SK-N-SH treated with all-trans-retinoic acid at 6 μM for 48 hours (cell line): ENCODE data around the gene HS6ST2.

Source experiments
- ATAC-seq: fragments of 200-7000 bp; cut with Tn5 transposase; 3 replicates; pipeline ENCODE4 v1.9.1; 2020; ENCODE audit warnings: mild to moderate bottlenecking, moderate library complexity
- ARNTL ChIP-seq: fragments of 450-650 bp; formaldehyde crosslinking; IDR thresholded peaks from 2 replicates; pipeline ENCODE4 v1.5.0; 2020; ENCODE audit warnings: low read depth, mild to moderate bottlenecking, moderate library complexity, borderline replicate concordance
- BACH2 ChIP-seq: fragments of 250-450 bp; sonication (Bioruptor Pico); IDR thresholded peaks from 2 replicates; pipeline ENCODE4 v1.9.0; 2021; ENCODE audit warnings: mild to moderate bottlenecking, borderline replicate concordance
- CREB5 ChIP-seq: fragments of 250-450 bp; sonication (Bioruptor Pico); IDR thresholded peaks from 2 replicates; pipeline ENCODE4 v1.5.1; 2020; ENCODE audit warnings: low read depth, mild to moderate bottlenecking, moderate library complexity
- CSDC2 ChIP-seq: fragments of 250-450 bp; sonication (Bioruptor Pico); IDR thresholded peaks from 2 replicates; pipeline ENCODE4 v1.5.0; 2020; ENCODE audit warnings: mild to moderate bottlenecking, moderate library complexity
- CSRNP3 ChIP-seq: fragments of 250-450 bp; sonication (Bioruptor Pico); IDR thresholded peaks from 2 replicates; pipeline ENCODE4 v1.5.1; 2021; ENCODE audit warnings: mild to moderate bottlenecking, moderate library complexity
- ESRRG ChIP-seq: fragments of 250-450 bp; sonication (Bioruptor Pico); IDR thresholded peaks from 2 replicates; pipeline ENCODE4 v1.6.1; 2021; ENCODE audit warnings: mild to moderate bottlenecking
- ISL1 ChIP-seq: fragments of 250-450 bp; sonication (Bioruptor Pico); IDR thresholded peaks from 2 replicates; pipeline ENCODE4 v2.1.2; 2022; ENCODE audit warnings: mild to moderate bottlenecking, moderate library complexity
- OSR1 ChIP-seq: fragments of 250-450 bp; sonication (Bioruptor Pico); IDR thresholded peaks from 2 replicates; pipeline ENCODE4 v1.8.0; 2022; ENCODE audit warnings: moderate library complexity, mild to moderate bottlenecking, inconsistent platforms
- PATZ1 ChIP-seq: fragments of 250-450 bp; sonication (Bioruptor Pico); IDR thresholded peaks from 2 replicates; pipeline ENCODE4 v1.8.0; 2020; ENCODE audit warnings: mild to moderate bottlenecking, moderate library complexity, borderline replicate concordance
- PPARA ChIP-seq: fragments of 250-450 bp; sonication (Bioruptor Pico); IDR thresholded peaks from 2 replicates; pipeline ENCODE4 v1.5.0; 2020; ENCODE audit warnings: mild to moderate bottlenecking, borderline replicate concordance
- RARB ChIP-seq: fragments of 250-450 bp; sonication (Bioruptor Pico); IDR thresholded peaks from 2 replicates; pipeline ENCODE4 v1.8.0; 2021; ENCODE audit warnings: mild to moderate bottlenecking, moderate library complexity
- SNAI2 ChIP-seq: fragments of 250-450 bp; sonication (Bioruptor Pico); IDR thresholded peaks from 2 replicates; pipeline ENCODE4 v1.5.0; 2020; ENCODE audit warnings: mild to moderate bottlenecking, moderate library complexity
- TCF4 ChIP-seq: fragments of 250-450 bp; sonication (Bioruptor Pico); IDR thresholded peaks from 2 replicates; pipeline ENCODE4 v1.8.0; 2021; ENCODE audit warnings: mild to moderate bottlenecking, moderate library complexity, borderline replicate concordance
- TSHZ2 ChIP-seq: fragments of 250-450 bp; sonication (Bioruptor Pico); IDR thresholded peaks from 2 replicates; pipeline ENCODE4 v1.5.0; 2020; ENCODE audit warnings: mild to moderate bottlenecking, moderate library complexity
- ZC3H10 ChIP-seq: fragments of 250-450 bp; sonication (Bioruptor Pico); IDR thresholded peaks from 2 replicates; pipeline ENCODE4 v1.5.1; 2021; ENCODE audit warnings: mild to moderate bottlenecking, moderate library complexity
- ZFP30 ChIP-seq: fragments of 450-650 bp; formaldehyde crosslinking; IDR thresholded peaks from 2 replicates; pipeline ENCODE4 v1.5.0; 2022; ENCODE audit warnings: mild to moderate bottlenecking, moderate library complexity
- ZNF565 ChIP-seq: fragments of 450-650 bp; formaldehyde crosslinking; conservative IDR thresholded peaks from 2 replicates; pipeline ENCODE4 v1.5.0; 2020; ENCODE audit warnings: low read depth, mild to moderate bottlenecking, moderate library complexity

HS6ST2 gene

GRCh38 chrX:132990835-132991234, 32.4 kb upstream of the HS6ST2 start:
- TF ChIP-seq RARB (CRISPR knock-in tag) (no peak), BACH2 (CRISPR knock-in tag) (no peak), ISL1 (CRISPR knock-in tag) (no peak), ZC3H10 (CRISPR knock-in tag) (no peak), ZFP30 (CRISPR knock-in tag) (no peak), TSHZ2 (CRISPR knock-in tag) (no peak), PPARA (no peak), CSRNP3 (no peak), ESRRG (no peak), CSDC2 (no peak), PATZ1 (no peak), CREB5 (CRISPR knock-in tag) (no peak)
- TF ChIP-seq, all 23 proteins: peak for 0
- no peak for ATAC-seq

GRCh38 chrX:132986556-132986955, 28.1 kb upstream of the HS6ST2 start:
- TF ChIP-seq SNAI2 (CRISPR knock-in tag) = no peak
- no peak for TF ChIP-seq ZFP30 (CRISPR knock-in tag)
- TF ChIP-seq TSHZ2 (CRISPR knock-in tag) = no peak
- TF ChIP-seq RARB (CRISPR knock-in tag) = no peak
- no peak for TF ChIP-seq ISL1 (CRISPR knock-in tag)
- no peak for TF ChIP-seq TCF4 (CRISPR knock-in tag)
- no peak for TF ChIP-seq ZNF565
- no peak for TF ChIP-seq CSRNP3
- no peak for TF ChIP-seq ZC3H10 (CRISPR knock-in tag)
- no peak for TF ChIP-seq CSDC2
- TF ChIP-seq OSR1 (CRISPR knock-in tag) = no peak
- no peak for TF ChIP-seq PATZ1
- no peak for TF ChIP-seq ARNTL (CRISPR knock-in tag)
- ATAC-seq = no peak
